ENCODE results near the gene BAX.
A peak's percentile ranks its signal among the peaks of the same experiment; 100 is the strongest.
"Not testable (repeated sequence)": the region's sequence is repeated elsewhere in the genome, so short reads cannot be mapped to it uniquely, and the experiment has no call there.

BAX gene

DNA sequence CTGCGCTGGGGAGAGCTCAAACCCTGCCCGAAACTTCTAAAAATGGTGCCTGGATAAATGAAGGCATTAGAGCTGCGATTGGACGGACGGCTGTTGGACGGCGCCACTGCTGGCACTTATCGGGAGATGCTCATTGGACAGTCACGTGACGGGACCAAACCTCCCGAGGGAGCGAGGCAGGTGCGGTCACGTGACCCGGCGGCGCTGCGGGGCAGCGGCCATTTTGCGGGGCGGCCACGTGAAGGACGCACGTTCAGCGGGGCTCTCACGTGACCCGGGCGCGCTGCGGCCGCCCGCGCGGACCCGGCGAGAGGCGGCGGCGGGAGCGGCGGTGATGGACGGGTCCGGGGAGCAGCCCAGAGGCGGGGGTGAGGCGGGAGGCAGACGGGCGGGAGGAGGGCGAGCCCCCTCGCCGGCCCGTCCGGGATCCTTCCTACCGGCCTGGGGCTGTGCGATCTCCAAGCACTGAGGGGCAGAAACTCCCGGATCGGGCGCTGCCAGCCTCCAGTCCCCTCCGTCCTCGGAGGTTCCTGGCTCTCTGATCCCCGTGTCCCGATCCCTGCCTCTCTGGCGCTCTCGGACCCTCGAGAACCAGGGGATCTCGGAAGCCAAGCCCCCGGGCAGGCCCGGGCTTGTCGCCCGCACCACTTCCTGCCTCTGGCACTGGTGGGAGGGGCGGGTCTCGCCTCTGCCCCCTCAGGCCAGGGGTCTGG lies at the start of gene BAX:
Gene BAX, plus strand, starts transcription at position 281 of the 713 bp plus-strand sequence. Its CDS starts 54 bp downstream, at position 335.
- peak; percentile 98 for DNase-seq (ENCODE audit: low read depth)

DNA sequence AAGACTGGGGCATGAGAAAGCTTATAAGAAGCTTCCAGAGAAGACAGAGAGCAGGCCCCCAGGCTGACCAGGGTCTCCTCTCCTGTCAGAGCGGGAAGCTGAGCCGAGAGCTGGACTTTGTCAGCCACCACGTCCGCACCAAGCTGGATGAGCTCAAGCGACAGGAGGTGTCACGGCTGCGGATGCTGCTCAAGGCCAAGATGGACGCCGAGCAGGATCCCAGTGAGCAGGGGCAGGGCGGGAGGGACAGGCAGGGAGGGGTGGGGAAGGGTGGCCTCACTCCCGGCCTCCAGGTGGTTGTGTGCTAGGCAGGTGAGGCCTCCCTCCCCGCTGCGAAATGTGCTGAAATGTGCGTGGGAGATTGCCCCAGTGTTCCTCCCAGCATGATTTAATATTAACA lies 49.0 kb upstream of the BAX start:
- no peak for DNase-seq (ENCODE audit: low read depth)

DNA sequence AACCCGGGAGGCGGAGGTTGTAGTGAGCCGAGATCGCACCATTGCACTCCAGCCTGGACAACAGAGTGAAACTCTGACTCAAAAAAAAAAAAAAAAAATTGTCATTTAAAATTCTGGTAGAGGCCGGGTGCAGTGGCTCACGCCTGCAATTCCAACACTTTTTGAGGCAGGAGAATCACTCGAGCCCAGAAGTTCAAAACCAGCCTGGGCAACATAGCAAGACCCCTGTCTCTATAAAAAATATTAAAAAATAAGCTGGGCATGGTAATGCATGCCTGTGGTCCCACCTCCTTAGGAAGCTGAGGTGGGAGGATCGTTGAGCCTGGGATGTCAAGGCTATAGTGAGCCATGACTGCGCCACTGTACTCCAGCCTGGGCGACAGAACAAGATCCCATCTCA lies 48.4 kb upstream of the BAX start:
- DNase-seq (ENCODE audit: low read depth) = no peak

DNA sequence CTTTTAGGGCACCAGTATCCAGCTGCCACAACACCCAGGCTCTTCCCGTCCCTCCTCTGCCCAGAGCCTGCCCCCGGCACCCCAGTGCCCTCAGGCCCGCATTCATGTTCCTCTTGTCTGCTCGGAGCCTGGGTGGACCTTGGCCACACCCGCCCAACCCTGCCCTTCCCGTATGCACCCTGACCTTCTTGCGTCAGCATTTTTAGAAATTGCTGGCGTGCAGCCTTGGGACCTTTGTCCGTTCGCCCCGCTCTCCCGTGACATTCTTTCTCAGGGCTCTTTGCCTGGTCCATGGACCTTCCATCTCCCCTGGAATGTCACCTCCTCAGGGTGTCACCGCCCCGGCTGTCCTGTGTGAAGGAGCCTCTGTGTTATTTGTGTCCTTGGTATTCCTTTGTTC lies 47.0 kb upstream of the BAX start:
- DNase-seq (ENCODE audit: low read depth) = no peak

DNA sequence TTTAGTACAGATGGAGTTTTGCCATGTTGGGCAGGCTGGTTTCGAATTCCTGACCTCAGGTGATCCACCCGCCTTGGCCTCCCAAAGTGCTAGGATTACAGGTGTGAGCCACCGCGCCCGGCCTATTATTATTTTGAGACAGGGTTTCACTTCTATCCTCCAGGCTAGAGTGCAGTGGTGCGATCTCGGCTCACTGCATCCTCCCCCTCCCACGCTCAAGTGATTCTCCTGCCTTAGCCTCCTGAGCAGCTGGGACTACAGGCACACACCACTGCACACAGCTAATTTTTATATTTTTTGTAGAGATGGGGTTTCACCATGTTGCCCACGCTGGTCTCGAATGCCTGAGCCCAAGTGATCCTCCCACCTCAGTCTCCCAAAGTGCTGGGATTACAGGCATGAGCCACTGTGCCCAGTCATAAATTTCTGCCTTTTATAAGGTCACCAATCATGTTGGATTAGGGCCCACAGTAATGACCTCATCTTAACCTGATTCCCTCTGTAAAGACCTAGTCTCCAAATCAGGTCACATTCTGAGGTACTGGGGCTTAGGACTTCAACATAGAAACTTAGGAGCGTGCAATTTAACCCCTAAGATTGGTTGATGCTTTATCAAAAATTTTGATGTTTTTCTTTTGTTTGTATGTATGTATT lies 45.1 kb upstream of the BAX start:
- not testable (repeated sequence) for DNase-seq (ENCODE audit: low read depth)

DNA sequence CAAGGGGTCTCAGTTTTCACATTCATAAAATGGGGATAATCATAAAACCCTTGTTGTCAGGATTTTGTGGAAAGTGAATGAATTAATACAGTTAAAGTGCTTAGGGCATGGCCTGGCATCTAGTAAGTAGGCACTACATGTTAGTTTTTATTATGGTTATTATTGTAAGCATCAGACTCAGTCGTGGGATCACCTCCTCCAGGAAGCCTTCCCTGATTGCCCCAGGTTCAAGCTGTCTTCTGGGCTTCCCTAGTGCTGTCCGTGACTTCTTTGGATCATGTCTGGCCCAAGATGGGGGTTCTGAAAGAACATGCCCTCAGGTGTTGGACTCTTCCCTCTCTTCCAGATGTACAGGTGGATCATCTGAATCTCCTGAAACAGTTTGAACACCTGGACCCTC lies 43.9 kb upstream of the BAX start:
- no peak for DNase-seq (ENCODE audit: low read depth)

DNA sequence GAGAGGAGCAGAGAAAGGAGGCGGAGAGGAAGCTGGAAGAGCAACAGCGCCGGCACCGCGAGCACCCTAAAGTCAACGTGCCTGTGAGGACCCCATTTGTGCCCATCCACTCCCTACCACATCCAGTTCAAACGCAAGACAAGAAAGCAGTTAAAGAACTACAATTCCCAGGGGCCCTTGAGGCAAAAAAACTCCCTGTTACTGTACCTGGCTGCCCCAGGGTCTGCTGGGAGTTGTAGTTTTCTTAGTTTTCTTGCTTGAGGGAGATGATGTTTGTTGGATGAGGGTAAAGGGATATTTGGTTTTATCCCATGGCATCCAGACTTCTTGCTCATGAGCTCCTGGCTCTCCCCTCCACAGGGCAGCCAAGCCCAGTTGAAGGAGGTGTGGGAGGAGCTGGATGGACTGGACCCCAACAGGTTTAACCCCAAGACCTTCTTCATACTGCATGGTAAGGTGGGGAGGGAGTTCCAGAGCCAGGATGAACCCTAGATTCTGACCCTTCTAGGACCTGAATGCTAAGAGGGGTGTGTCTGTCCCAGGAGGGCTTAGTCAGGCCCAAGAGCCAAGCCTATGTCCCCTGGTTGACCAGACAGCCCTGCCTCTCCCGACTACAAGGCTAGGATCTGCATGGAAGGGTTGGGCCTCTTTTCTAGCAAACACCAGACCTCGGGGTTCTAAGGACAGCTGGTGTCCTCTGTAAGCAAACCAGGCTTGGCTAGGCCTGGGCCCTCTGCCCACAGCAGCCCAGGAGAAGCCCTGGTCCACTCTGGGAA lies 41.4 kb upstream of the BAX start:
- DNase-seq (ENCODE audit: low read depth) = no peak

DNA sequence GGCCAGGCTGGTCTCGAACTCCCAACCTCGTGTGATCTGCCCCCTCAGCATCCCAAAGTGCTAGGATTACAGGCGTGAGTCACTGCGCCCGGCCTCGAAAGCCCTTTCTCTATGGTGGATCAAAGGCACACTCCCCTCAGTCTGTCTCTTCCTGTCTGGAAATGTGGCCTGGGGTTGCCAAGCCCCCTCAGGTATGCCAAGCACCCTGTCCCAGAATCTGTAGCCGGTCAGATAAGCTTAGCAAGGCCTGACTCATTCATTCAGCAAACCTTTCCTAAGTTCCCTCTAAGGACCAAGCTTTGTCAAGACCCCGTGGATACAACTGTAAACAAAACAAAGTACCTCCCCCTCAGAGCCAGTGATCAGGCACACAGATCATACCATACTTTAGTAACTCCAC lies 40.5 kb upstream of the BAX start:
- DNase-seq (ENCODE audit: low read depth) = no peak

DNA sequence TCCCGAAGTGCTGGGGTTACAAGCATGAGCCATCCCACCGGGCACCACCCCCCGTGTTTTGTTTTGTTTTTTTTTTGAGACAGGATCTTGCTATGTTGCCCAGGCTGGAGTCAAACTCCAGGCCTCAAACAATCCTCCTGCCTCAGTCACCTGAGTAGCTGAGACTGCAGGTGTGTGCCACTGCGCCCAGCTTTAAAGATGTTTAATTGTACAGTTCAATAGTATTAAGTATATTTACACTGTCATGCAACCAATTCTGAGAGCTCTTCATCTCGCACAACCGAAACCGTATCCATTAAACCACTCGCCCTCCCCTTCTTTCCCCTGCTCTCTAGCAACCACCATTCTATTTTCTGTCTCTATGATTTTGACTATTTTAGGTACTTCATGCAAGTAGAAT lies 38.9 kb upstream of the BAX start:
- DNase-seq (ENCODE audit: low read depth) = no peak

DNA sequence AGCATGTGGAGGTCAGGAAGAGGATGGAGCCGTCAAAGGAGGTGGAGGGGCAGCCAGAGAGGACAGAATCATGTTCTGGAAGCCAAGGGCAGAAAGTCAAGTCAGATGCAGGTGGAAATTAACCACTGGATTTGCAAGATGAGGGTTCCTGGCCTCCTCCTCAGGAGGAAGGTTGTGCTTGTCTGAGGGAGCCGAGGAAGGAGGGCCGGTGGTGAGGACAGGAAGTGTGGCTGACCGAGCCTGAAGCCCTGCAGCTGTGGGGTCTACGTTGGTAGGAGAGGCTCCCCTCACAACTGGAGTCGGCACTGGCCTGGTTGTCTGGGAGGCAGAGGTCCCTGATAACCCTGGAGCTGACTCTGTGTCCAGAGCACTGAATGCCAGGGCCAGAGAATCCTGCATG lies 36.6 kb upstream of the BAX start:
- no peak for DNase-seq (ENCODE audit: low read depth)

DNA sequence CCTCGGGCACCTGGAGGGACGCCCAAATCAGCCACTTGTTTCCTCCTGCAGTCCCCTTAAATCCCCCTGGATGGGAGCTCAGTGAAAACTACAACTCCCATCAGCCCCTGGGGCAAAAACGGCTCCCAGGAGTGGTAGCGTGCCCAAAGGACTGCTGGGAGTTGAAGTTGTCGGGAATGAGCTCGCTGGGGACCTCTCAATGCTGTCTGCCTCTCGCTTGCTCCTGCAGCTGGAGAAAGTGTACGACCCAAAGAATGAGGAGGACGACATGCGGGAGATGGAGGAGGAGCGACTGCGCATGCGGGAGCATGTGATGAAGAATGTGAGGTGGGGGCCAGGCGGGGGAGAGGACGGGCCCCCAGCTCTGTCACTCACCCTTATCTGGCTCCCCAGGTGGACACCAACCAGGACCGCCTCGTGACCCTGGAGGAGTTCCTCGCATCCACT lies 35.9 kb upstream of the BAX start:
- no peak for DNase-seq (ENCODE audit: low read depth)

DNA sequence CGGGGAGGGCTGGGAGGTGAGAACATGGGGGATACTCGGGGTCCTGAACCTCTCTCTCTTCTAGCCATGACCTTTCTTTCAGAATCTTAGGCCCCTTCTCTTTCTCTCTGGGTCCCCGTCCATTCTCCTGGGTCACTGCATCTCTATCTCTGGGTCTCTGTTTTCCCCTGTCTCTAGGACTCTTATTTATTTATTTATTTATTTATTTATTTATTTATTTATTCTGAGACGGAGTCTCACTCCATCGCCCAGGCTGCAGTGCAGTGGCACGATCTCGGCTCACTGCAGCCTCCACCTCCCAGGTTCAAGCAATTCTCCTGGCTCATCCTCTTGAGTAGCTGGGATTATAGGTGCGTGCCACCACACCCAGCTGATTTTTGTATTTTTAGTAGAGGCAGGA lies 35.4 kb upstream of the BAX start:
- DNase-seq (ENCODE audit: low read depth) = not testable (repeated sequence)

DNA sequence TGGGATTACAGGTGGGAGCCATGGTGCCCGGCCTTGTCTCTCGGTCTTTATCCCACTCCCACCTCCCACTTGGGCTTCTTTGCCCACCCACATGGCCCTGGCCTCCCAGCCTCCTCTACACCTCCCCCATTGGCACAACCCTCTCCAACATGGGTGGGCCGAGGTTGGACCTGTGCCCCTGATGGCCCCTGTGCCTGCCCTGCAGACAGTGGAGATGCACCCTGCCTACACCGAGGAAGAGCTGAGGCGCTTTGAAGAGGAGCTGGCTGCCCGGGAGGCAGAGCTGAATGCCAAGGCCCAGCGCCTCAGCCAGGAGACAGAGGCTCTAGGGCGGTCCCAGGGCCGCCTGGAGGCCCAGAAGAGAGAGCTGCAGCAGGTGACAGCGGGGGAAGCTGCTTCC lies 33.7 kb upstream of the BAX start:
- no peak for DNase-seq (ENCODE audit: low read depth)

DNA sequence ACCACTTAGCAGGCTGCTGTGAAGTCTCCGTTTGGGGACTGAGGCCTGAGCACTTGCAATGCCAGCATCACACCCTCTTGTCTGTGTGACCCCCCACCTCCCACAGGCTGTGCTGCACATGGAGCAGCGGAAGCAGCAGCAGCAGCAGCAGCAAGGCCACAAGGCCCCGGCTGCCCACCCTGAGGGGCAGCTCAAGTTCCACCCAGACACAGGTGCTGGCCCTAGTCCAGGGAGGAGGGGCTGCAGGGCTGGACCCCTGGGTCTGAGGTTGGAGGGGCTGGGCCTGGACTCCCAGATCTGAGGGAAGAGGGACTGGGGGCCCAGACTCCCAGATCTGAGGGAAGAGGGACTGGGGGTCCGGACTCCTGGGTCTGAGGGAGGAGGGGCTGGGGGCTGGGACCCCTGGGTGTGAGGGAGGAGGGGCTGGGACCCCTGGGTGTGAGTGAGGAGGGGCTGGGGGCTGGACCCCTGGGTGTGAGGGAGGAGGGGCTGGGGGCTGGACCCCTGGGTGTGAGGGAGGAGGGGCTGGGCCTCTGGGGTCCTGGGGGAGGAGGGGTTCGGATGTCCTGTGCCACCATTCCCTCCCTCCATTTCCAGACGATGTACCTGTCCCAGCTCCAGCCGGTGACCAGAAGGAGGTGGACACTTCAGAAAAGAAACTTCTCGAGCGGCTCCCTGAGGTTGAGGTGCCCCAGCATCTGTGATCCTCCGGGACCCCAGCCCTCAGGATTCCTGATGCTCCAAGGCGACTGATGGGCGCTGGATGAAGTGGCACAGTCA lies 32.8 kb upstream of the BAX start:
- no peak for DNase-seq (ENCODE audit: low read depth)

DNA sequence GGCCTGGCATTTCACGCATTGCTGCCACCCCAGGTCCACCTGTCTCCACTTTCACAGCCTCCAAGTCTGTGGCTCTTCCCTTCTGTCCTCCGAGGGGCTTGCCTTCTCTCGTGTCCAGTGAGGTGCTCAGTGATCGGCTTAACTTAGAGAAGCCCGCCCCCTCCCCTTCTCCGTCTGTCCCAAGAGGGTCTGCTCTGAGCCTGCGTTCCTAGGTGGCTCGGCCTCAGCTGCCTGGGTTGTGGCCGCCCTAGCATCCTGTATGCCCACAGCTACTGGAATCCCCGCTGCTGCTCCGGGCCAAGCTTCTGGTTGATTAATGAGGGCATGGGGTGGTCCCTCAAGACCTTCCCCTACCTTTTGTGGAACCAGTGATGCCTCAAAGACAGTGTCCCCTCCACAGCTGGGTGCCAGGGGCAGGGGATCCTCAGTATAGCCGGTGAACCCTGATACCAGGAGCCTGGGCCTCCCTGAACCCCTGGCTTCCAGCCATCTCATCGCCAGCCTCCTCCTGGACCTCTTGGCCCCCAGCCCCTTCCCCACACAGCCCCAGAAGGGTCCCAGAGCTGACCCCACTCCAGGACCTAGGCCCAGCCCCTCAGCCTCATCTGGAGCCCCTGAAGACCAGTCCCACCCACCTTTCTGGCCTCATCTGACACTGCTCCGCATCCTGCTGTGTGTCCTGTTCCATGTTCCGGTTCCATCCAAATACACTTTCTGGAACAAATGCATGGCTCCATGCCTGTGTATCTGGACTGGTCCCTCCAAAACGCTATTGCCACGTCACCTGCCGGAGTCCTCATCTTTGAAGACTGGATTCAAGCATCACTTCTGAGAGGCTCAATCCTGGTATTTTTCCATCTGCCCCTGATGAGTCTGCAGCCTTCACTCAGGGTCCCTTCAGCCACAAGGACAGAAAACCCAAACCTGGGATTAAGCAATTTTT lies 31.9 kb upstream of the BAX start:
- DNase-seq (ENCODE audit: low read depth) = no peak

DNA sequence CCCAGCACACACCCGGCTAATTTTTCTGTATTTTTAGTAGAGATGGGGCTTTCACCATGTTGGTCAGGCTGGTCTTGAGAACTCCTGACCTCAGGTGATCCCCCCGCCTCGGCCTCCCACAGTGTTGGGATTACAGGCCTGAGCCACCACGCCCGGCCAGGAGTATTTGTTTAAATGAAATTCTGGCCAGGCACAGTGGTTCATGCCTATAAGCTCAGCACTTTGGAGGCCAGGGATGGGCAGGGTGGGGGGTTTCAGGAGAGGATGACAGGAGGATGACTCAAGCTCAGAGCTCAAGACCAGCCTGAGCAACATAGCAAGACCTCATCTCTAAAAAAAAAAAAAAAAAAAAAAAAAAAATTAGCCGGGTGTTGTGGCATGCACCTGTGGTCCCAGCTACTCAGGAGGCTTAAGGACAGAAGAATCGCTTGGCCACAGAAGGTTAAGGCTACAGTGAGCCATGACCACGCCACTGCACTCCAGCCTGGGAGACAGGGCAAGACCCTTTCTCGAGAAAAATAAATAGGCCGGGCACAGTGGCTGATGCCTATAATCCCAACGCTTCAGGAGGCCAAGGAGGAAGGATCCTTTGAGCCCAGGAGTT lies 29.3 kb upstream of the BAX start:
- no peak for DNase-seq (ENCODE audit: low read depth)

DNA sequence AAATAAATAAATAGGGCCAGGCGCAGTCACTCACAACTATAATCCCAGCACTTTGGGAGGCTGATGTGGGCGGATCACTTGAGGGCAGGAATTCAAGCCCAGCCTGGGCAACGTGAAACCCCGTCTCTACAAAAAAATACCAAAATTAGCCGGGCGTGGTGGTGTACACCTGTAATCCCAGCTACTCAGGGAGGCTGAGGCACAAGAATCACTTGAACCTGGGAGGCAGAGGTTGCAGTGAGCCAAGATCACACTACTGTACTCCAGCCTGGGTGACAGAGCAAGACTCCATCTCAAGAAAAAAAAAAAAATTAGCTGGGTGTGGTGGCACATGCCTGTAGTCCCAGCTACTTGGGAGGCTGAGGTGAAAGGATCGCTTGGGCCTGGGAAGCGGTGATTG lies 28.8 kb upstream of the BAX start:
- not testable (repeated sequence) for DNase-seq (ENCODE audit: low read depth)

DNA sequence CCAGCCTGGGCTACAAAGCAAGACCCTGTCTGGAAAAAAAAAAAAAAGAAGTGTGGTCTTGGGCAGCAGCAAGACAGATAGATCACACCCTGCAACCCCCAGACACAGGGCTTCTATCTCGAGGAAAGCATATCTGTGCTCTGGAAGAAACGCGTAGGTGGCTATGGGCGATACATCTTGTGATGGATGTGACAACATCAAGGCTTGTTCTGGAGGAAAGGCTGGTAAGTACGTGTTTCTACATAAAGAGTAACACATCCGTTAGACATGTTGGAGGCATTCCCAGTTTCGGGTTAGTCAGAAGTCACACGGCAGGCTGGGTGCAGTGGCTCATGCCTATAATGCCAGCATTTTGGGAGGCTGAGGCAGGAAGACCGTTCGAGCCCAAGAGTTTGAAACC lies 27.8 kb upstream of the BAX start:
- DNase-seq (ENCODE audit: low read depth) = peak; percentile 7

DNA sequence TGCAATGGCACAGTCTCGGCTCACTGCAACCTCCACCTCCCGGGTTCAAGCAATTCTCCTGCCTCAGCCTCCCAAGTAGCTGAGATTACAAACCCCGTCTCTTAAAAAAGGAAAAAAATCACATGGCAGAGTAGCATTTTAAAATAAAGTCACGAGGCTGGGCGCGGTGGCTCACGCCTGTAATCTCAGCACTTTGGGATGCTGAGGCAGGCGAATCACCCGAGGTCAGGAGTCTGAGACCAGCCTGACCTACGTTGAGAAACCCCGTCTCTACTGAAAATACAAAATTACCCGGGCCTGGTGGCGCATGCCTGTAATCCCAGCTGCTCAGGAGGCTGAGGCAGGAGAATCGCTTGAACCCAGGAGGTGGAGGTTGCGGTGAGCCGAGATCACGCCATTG lies 27.0 kb upstream of the BAX start:
- not testable (repeated sequence) for DNase-seq (ENCODE audit: low read depth)

DNA sequence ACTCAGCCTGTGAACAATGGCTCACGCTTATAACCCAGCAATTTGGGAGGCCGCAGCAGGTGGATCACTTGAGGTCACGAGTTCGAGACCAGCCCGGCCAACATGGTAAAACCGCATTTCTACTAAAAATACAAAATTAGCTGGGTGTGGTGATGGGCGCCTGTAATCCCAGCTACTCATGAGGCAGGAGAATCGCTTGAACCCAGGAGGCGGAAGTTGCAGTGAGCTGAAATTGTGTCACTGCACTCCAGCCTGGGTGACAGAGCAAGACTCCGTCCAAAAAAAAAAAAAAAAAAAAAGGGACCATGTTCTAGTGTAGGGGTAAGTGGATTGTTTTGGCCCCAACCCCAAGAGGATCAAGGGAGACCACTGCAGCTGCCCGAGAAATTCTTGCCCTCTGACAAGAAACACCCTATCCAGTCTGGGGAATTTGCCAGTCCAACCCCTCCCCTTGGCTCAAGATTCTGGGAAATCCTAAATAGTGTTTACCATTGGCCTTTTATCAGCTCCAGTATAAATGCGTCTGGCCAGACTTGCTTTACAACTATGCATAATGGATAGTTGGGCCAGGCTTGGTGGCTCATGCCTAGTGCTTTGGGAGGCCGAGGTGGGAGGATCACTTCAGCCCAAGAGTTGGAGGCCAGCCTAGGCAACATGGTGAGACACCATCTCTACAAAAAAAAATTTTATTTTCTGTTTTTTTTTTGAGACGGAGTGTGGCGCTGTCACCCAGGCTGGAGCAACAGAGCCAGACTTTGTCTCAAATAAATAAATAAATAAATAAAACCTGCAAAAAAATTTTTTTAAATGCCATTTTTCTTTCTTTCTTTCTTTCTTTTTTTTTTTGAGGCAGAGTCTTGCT lies 26.3 kb upstream of the BAX start:
- no peak for DNase-seq (ENCODE audit: low read depth)

Data from activated T-cell treated with anti-CD3 and anti-CD28 coated beads for 48 hours (primary cell).